B cell (primary cell): ENCODE results near the gene NFAT5. TPM values are rescaled to one million over a fixed set of nuclear protein-coding genes. Genes with fewer than 3 reads are reported as not detected.
A peak's percentile ranks its signal among the peaks of the same experiment; 100 is the strongest.

Source experiments
- ATAC-seq: fragments of 200-7000 bp; cut with Tn5 transposase; one replicate; pipeline ENCODE4 v1.10.0; 2021; ENCODE audit warnings: low read depth, mild to moderate bottlenecking, moderate number of reproducible peaks, moderate library complexity
- CTCF ChIA-PET: fragments of 350-600 bp; sonication (Branson Sonifier 250); formaldehyde crosslinking; loops from one replicate; lab custom pipeline; 2021; ENCODE audit warnings: antibody characterized with exemption, inconsistent platforms; lab: Charles Lee
- POLR2A ChIA-PET: fragments of 350-600 bp; sonication (Branson Sonifier 250); formaldehyde crosslinking; loops from one replicate; lab custom pipeline; 2021; ENCODE audit warnings: antibody characterized with exemption; lab: Charles Lee
- DNase-seq: peaks from one replicate; pipeline ENCODE4 v3.0.0; 2013
- H2AFZ ChIP-seq: 2 replicates; pipeline ENCODE4 v1.6.1; 2012; ENCODE audit warnings: mild to moderate bottlenecking, low read depth, low read length; ENCODE audit not compliant: insufficient read depth, poor library complexity, severe bottlenecking
- H3K27ac ChIP-seq, 2 donors: 1 replicate in 1 of 2; 2 replicates in 1 of 2; pipeline ENCODE4 v1.5.1; 2012 to 2013; ENCODE audit warnings: low read length in 2 of 2, mild to moderate bottlenecking in 2 of 2, moderate library complexity in 1 of 2
- H3K27me3 ChIP-seq, 4 experiments: fragments of 200-600 bp in 1 of 4; sonication (generic) in 1 of 4; replicated peaks in 1 of 4; 1 replicate in 2 of 4; 2 replicates in 2 of 4; pipeline versions ENCODE4 v1.6.1 to v1.7.0; 2013 to 2016; ENCODE audit warnings: low read length in 3 of 4, mild to moderate bottlenecking in 2 of 4, mixed read lengths in 1 of 4, moderate library complexity in 1 of 4; ENCODE audit not compliant: insufficient read depth in 4 of 4, control insufficient read depth in 3 of 4; ENCODE audit errors: control extremely low read depth in 1 of 4
- H3K36me3 ChIP-seq, 2 experiments: replicated peaks in 1 of 2; 1 replicate in 1 of 2; 2 replicates in 1 of 2; pipeline versions ENCODE4 v1.6.1 to v1.7.1; 2013; ENCODE audit warnings: low read length in 1 of 2; ENCODE audit not compliant: insufficient read depth in 2 of 2, control insufficient read depth in 1 of 2; ENCODE audit errors: control extremely low read depth in 1 of 2, extremely low read depth in 1 of 2
- H3K4me1 ChIP-seq, 2 donors: fragments of 200-600 bp in 1 of 2; sonication (generic) in 1 of 2; 1 replicate in 1 of 2; 2 replicates in 1 of 2; pipeline versions ENCODE4 v1.5.1 to v1.6.1; 2013 to 2017; ENCODE audit warnings: low read length in 2 of 2; ENCODE audit not compliant: control insufficient read depth in 2 of 2, insufficient read depth in 2 of 2
- H3K4me2 ChIP-seq: replicated peaks from 2 replicates; pipeline ENCODE3; 2012; ENCODE audit warnings: mild to moderate bottlenecking, low read depth, low read length; ENCODE audit not compliant: poor library complexity, severe bottlenecking
- H3K4me3 ChIP-seq, 5 experiments: fragments of 200-600 bp in 1 of 5; sonication (generic) in 1 of 5; 1 replicate in 3 of 5; 2 replicates in 2 of 5; pipeline versions ENCODE4 v1.5.1 to v1.7.0; 2011 to 2016; ENCODE audit warnings: low read length in 4 of 5, mild to moderate bottlenecking in 4 of 5, low read depth in 2 of 5, control low read depth in 1 of 5, moderate library complexity in 1 of 5; ENCODE audit not compliant: insufficient read depth in 1 of 5; ENCODE audit errors: control extremely low read depth in 1 of 5, extremely low read depth in 1 of 5
- H3K79me2 ChIP-seq: fragments of 200-600 bp; sonication (generic); one replicate; pipeline ENCODE4 v1.6.0; 2016; ENCODE audit warnings: low read length; ENCODE audit not compliant: control insufficient read depth, insufficient read depth
- H3K9ac ChIP-seq: fragments of 200-600 bp; sonication (generic); 2 replicates; pipeline ENCODE4 v1.6.1; 2017; ENCODE audit warnings: mild to moderate bottlenecking, low read length, moderate library complexity
- H3K9me3 ChIP-seq, 3 donors: one replicate each; pipeline versions ENCODE4 v1.6.1 to v1.7.1; 2013; ENCODE audit warnings: low read length in 2 of 3; ENCODE audit not compliant: control insufficient read depth in 2 of 3, insufficient read depth in 1 of 3; ENCODE audit errors: control extremely low read depth in 1 of 3
- H4K20me1 ChIP-seq: 2 replicates; pipeline ENCODE4 v1.6.0; 2012; ENCODE audit warnings: mild to moderate bottlenecking, low read length; ENCODE audit not compliant: insufficient read depth, control insufficient read depth, poor library complexity, severe bottlenecking
- H3K27ac Mint-ChIP-seq: one replicate; pipeline ENCODE4 v1.8.0; 2021; ENCODE audit warnings: mixed read lengths
- H3K27me3 Mint-ChIP-seq: one replicate; pipeline ENCODE4 v1.8.0; 2021; ENCODE audit warnings: mixed read lengths
- H3K4me1 Mint-ChIP-seq: one replicate; pipeline ENCODE4 v1.8.0; 2021; ENCODE audit warnings: mixed read lengths
- H3K4me3 Mint-ChIP-seq: one replicate; pipeline ENCODE4 v1.8.0; 2021; ENCODE audit warnings: mixed read lengths
- H3K9me3 Mint-ChIP-seq: one replicate; pipeline ENCODE4 v1.8.0; 2022; ENCODE audit warnings: mixed read lengths; ENCODE audit not compliant: insufficient read depth
- CTCF ChIP-seq: fragments of 200-600 bp; IDR thresholded peaks from one replicate; pipeline ENCODE4 v1.8.0; 2022; ENCODE audit warnings: antibody characterized with exemption, mild to moderate bottlenecking
- EZH2 ChIP-seq: IDR thresholded peaks from 2 replicates; pipeline ENCODE4 v1.6.1; 2012; ENCODE audit warnings: borderline replicate concordance, low read depth, mild to moderate bottlenecking, moderate library complexity, low read length; ENCODE audit not compliant: insufficient read depth, poor library complexity, severe bottlenecking
- WGBS: methylation state at CpG from one replicate; pipeline ENCODE4 v1.1.5; 2013; ENCODE audit warnings: missing lambda C conversion rate; ENCODE audit not compliant: insufficient coverage; 5-methylcytosine and 5-hydroxymethylcytosine counted together
- intact Hi-C: fragments of 100-400 bp; cut with micrococcal nuclease; formaldehyde crosslinking; loops from one replicate; pipeline ENCODE4 v1.10.0; 2022
- polyA plus RNA-seq: library from polyadenylated mRNA; depleted of rRNA; stranded (reverse); fragments of >200 nt; gene quantifications from 2 replicates; pipeline ENCODE4 v1.2.3, GENCODE V29; 2012
- total RNA-seq, 2 donors: library from RNA; stranded (reverse); fragments of 120-200 nt in 1 of 2; gene quantifications; 1 replicate in 1 of 2; 2 replicates in 1 of 2; pipeline versions ENCODE4 v1.2.3 to v1.2.4, GENCODE V29; 2013 to 2022

The NFAT5 gene
- total and polyA plus RNA-seq, 2 donors (not counting 1 experiment from before 2014, with no cell fraction given): 6.3 to 50.0 TPM

GRCh38 chr16:69706975-69707340, 141.2 kb downstream of the NFAT5 start:
- H3K9me3 Mint-ChIP-seq: no peaks in the 10 kb centered on the region
- no peaks in the 10 kb centered on the region for H3K27me3 ChIP-seq
- no peak overlapping the region for H2AFZ ChIP-seq
- no peak overlapping the region for H3K4me2 ChIP-seq
- no peak overlapping the region for H3K4me3 Mint-ChIP-seq
- no peaks in the 10 kb centered on the region for H3K79me2 ChIP-seq
- POLR2A ChIA-PET: interaction anchor here (0.6 kb wide), 1 partner anchor 48 kb away, joined by 3 read pairs; the partner anchor contains the start of gene NOB1
- DNase-seq (no peak), ATAC-seq (no peak)
- no peaks in the 10 kb centered on the region for H3K27me3 Mint-ChIP-seq
- TF ChIP-seq CTCF: no peak
- no peak for TF ChIP-seq EZH2
- H3K27ac Mint-ChIP-seq: no peak overlapping the region
- H3K9me3 ChIP-seq: no peaks in the 10 kb centered on the region
- no peaks in the 10 kb centered on the region for H4K20me1 ChIP-seq
- no peaks in the 10 kb centered on the region for H3K4me1 Mint-ChIP-seq
- no peaks in the 10 kb centered on the region for H3K4me1 ChIP-seq
- intact Hi-C loops: loop anchor here (10.0 kb wide), 2 partner anchors 148 to 312 kb away; no protein-coding TSS in a partner anchor
- H3K27ac ChIP-seq: peak overlapping the region in 1 of 2 donors; percentile 19
- CTCF ChIA-PET: interaction anchor here (1.1 to 7.9 kb wide), 3 partner anchors 47 to 223 kb away, joined by 3 to 73 read pairs (median 26); partner anchors contain the start of gene NOB1
- H3K4me3 ChIP-seq: no peak overlapping the region
- no peak overlapping the region for H3K9ac ChIP-seq
- H3K36me3 ChIP-seq: peaks cover 1 to 7% of the 10 kb centered on the region in 2 experiments
- WGBS: no CpG with 5 or more reads among the region's 2 CpGs

- Histone ChIP-seq H3K9ac (no peak overlapping the region), H3K4me1 (no peaks in the 10 kb centered on the region), H3K9me3 (no peaks in the 10 kb centered on the region), H3K27me3 (no peaks in the 10 kb centered on the region), H4K20me1 (no peaks in the 10 kb centered on the region), H3K4me2 (no peak overlapping the region), H3K4me3 (no peak overlapping the region), H2AFZ (no peak overlapping the region), H3K79me2 (no peaks in the 10 kb centered on the region), H3K36me3 (peaks cover 1 to 7% of the 10 kb centered on the region in 2 experiments), H3K27ac (no peak overlapping the region)
- no peaks in the 10 kb centered on the region for H3K9me3 Mint-ChIP-seq
- no peak for DNase-seq
- no peaks in the 10 kb centered on the region for H3K27me3 Mint-ChIP-seq
- no peak overlapping the region for H3K27ac Mint-ChIP-seq
- ChIA-PET POLR2A (interaction anchor here (0.6 kb wide), 1 partner anchor 62 kb away, joined by 4 read pairs; no protein-coding TSS in a partner anchor), CTCF (interaction anchor here (0.6 to 7.9 kb wide), 9 partner anchors 9 to 312 kb away, joined by 3 to 73 read pairs (median 4); partner anchors contain the start of gene NOB1)
- intact Hi-C loops: loop anchor here (10.0 kb wide), 2 partner anchors 147 to 313 kb away; no protein-coding TSS in a partner anchor
- WGBS: 92% methylated on average over 9 of the region's 10 CpGs
- H3K4me3 Mint-ChIP-seq: no peak overlapping the region
- ATAC-seq: no peak
- H3K4me1 Mint-ChIP-seq: no peaks in the 10 kb centered on the region
- TF ChIP-seq CTCF (no peak), EZH2 (no peak)
Observed at GRCh38 chr16:69707920-69708683, 142.3 kb downstream of the NFAT5 start.
